CD4-positive, alpha-beta memory T cell (primary cell): ENCODE results near the gene KAT2A. TPM values are rescaled to one million over a fixed set of nuclear protein-coding genes. Genes with fewer than 3 reads are reported as not detected.

ENCODE experiments used
- CTCF ChIA-PET: fragments of 350-600 bp; sonication (Branson Sonifier 250); formaldehyde crosslinking; loops from one replicate; lab custom pipeline; 2021; ENCODE audit warnings: inconsistent platforms; ENCODE audit not compliant: partially characterized antibody; lab: Charles Lee
- POLR2A ChIA-PET: fragments of 350-600 bp; sonication (Branson Sonifier 250); formaldehyde crosslinking; loops from one replicate; lab custom pipeline; 2021; ENCODE audit not compliant: partially characterized antibody; lab: Charles Lee
- DNase-seq, 5 donors: peaks; one replicate each; pipeline versions ENCODE4 v3.0.0 to v3.0.0-alpha.2; 2020 to 2022; ENCODE audit warnings: mixed read lengths in 1 of 5
- H3K27ac ChIP-seq: one replicate; pipeline ENCODE4 v1.7.0; 2013; ENCODE audit warnings: low read depth, low read length
- H3K27me3 ChIP-seq: 2 replicates; pipeline ENCODE4 v1.7.0; 2013; ENCODE audit warnings: mild to moderate bottlenecking, low read length, moderate library complexity; ENCODE audit not compliant: insufficient read depth
- H3K36me3 ChIP-seq: 2 replicates; pipeline ENCODE4 v1.7.0; 2013; ENCODE audit warnings: mild to moderate bottlenecking, low read length, moderate library complexity; ENCODE audit not compliant: insufficient read depth
- H3K4me1 ChIP-seq: 2 replicates; pipeline ENCODE4 v1.7.0; 2013; ENCODE audit warnings: mild to moderate bottlenecking, low read length, moderate library complexity; ENCODE audit not compliant: insufficient read depth
- H3K4me3 ChIP-seq, 2 donors: one replicate each; pipeline ENCODE4 v1.7.0; 2013; ENCODE audit warnings: low read length in 2 of 2, mild to moderate bottlenecking in 1 of 2
- H3K9me3 ChIP-seq, 2 donors: one replicate each; pipeline ENCODE4 v1.7.0; 2013; ENCODE audit warnings: low read length in 2 of 2, control low read depth in 1 of 2; ENCODE audit not compliant: control insufficient read depth in 1 of 2
- H3K27ac Mint-ChIP-seq, 7 donors: one replicate each; pipeline ENCODE4 v1.8.0; 2020 to 2021; ENCODE audit warnings: mixed read lengths in 7 of 7, mild to moderate bottlenecking in 6 of 7, inconsistent platforms in 3 of 7, moderate library complexity in 3 of 7
- H3K27me3 Mint-ChIP-seq, 2 donors: one replicate each; pipeline ENCODE4 v1.8.0; 2020 to 2021; ENCODE audit warnings: mixed read lengths in 2 of 2
- H3K36me3 Mint-ChIP-seq, 2 donors: one replicate each; pipeline ENCODE4 v1.8.0; 2020 to 2021; ENCODE audit warnings: mixed read lengths in 2 of 2, inconsistent platforms in 1 of 2, mild to moderate bottlenecking in 1 of 2
- H3K4me1 Mint-ChIP-seq, 4 donors: one replicate each; pipeline ENCODE4 v1.8.0; 2020 to 2021; ENCODE audit warnings: mixed read lengths in 4 of 4, mild to moderate bottlenecking in 1 of 4
- H3K4me3 Mint-ChIP-seq, 8 donors: one replicate each; pipeline ENCODE4 v1.8.0; 2020 to 2021; ENCODE audit warnings: mixed read lengths in 8 of 8, mild to moderate bottlenecking in 7 of 8, moderate library complexity in 6 of 8, inconsistent platforms in 3 of 8
- H3K9me3 Mint-ChIP-seq, 8 donors: one replicate each; pipeline ENCODE4 v1.8.0; 2020 to 2021; ENCODE audit warnings: mixed read lengths in 8 of 8, mild to moderate bottlenecking in 5 of 8, inconsistent platforms in 3 of 8, moderate library complexity in 1 of 8
- intact Hi-C: fragments of 100-400 bp; cut with micrococcal nuclease; formaldehyde crosslinking; loops from one replicate; pipeline ENCODE4 v1.15.1; 2023
- polyA plus RNA-seq, 2 donors: library from polyadenylated mRNA; unstranded; fragments of 300-500 nt; fragmentation: Illumina TruSeq; gene quantifications; one replicate each; pipeline ENCODE4 v1.2.3, GENCODE V29; 2021
- total RNA-seq, 2 experiments: library from RNA; stranded (reverse); gene quantifications; one replicate each; pipeline ENCODE4 v1.2.3, GENCODE V29; 2021

KAT2A gene
- total and polyA plus RNA-seq, 4 experiments from 2014 or later = 5.9 to 39.9 (median 22.9) TPM

GRCh38 chr17:42065201-42065600 lies 56.0 kb downstream of the KAT2A start:
- peak overlapping the region in 1 of 7 donors; percentile 53 for H3K27ac Mint-ChIP-seq
- POLR2A ChIA-PET = interaction anchor here (1.5 kb wide), 1 partner anchor 46 kb away, joined by 4 read pairs; no protein-coding TSS in a partner anchor
- intact Hi-C loops = no loop called here

More at GRCh38 chr17:42065201-42065600, 56.0 kb downstream of the KAT2A start:
- Mint-ChIP-seq H3K27me3 (peaks cover 5 to 9% of the 10 kb centered on the region in 2 donors), H3K9me3 (no peaks in the 10 kb centered on the region), H3K36me3 (no peaks in the 10 kb centered on the region), H3K4me3 (no peak overlapping the region), H3K4me1 (peaks cover 0 to 7% (median 4%) of the 10 kb centered on the region in 4 donors)
- no peak overlapping the region for H3K27ac ChIP-seq
- H3K4me3 ChIP-seq = no peak overlapping the region
- DNase-seq = no peak
- no peaks in the 10 kb centered on the region for H3K27me3 ChIP-seq
- peaks cover 10% of the 10 kb centered on the region for H3K4me1 ChIP-seq
- H3K36me3 ChIP-seq = no peaks in the 10 kb centered on the region
- CTCF ChIA-PET = interaction anchor here (0.8 to 5.3 kb wide), 26 partner anchors 9 to 328 kb away, joined by 3 to 124 read pairs (median 5); partner anchors contain the start of genes DHX58, DNAJC7, GHDC and KAT2A
- H3K9me3 ChIP-seq = no peaks in the 10 kb centered on the region

Other genes starting within 250 kb of the KAT2A start
- gene ACLY, start 202.4 kb downstream of the KAT2A start, total RNA-seq = 10 to 100 TPM; 84.4 to 88.5 TPM
- 10 to 100 TPM; 58.7 to 72.1 TPM for gene ACLY, start 202.4 kb downstream of the KAT2A start, polyA plus RNA-seq
- under 1 TPM in 1 of 2 experiments, not detected in 1; 0.20 TPM for gene ODAD4, start 190.8 kb downstream of the KAT2A start, total RNA-seq
- under 1 TPM in 1 of 2 donors, not detected in 1; 0.11 TPM for gene ODAD4, start 190.8 kb downstream of the KAT2A start, polyA plus RNA-seq
- gene CNP, start 154.6 kb downstream of the KAT2A start, total RNA-seq = 10 to 100 TPM; 31.0 to 36.9 TPM
- gene CNP, start 154.6 kb downstream of the KAT2A start, polyA plus RNA-seq = 10 to 100 TPM; 23.6 to 35.7 TPM
- gene DNAJC7, start 103.9 kb downstream of the KAT2A start, total RNA-seq = 100 to 1,000 TPM; 106 to 112 TPM
- gene DNAJC7, start 103.9 kb downstream of the KAT2A start, polyA plus RNA-seq = 10 to 100 TPM; 45.2 to 67.2 TPM
- gene NKIRAS2, start 101.3 kb downstream of the KAT2A start, total RNA-seq = 10 to 100 TPM; 19.7 TPM
- 10 to 100 TPM; 22.0 to 28.8 TPM for gene NKIRAS2, start 101.3 kb downstream of the KAT2A start, polyA plus RNA-seq
- gene C17orf113, start 70.8 kb downstream of the KAT2A start, total RNA-seq = under 1 TPM; 0.76 to 0.97 TPM
- gene C17orf113, start 70.8 kb downstream of the KAT2A start, polyA plus RNA-seq = under 1 TPM; 0.39 to 0.53 TPM
- gene ZNF385C, start 22.9 kb downstream of the KAT2A start, total RNA-seq = under 1 TPM in 1 of 2 experiments, not detected in 1; 0.36 TPM
- not detected for gene ZNF385C, start 22.9 kb downstream of the KAT2A start, polyA plus RNA-seq
- 10 to 100 TPM; 41.8 to 43.3 TPM for gene DHX58, start 8.7 kb downstream of the KAT2A start, total RNA-seq
- 10 to 100 TPM; 11.9 to 19.3 TPM for gene DHX58, start 8.7 kb downstream of the KAT2A start, polyA plus RNA-seq
- not detected for gene HSPB9, start 1.4 kb upstream of the KAT2A start, total RNA-seq
- gene HSPB9, start 1.4 kb upstream of the KAT2A start, polyA plus RNA-seq = not detected
- gene RAB5C, start 33.6 kb upstream of the KAT2A start, total RNA-seq = 10 to 100 TPM; 77.7 to 80.6 TPM
- 10 to 100 TPM; 63.4 to 73.1 TPM for gene RAB5C, start 33.6 kb upstream of the KAT2A start, polyA plus RNA-seq
- gene KCNH4, start 59.8 kb upstream of the KAT2A start, total RNA-seq = under 1 TPM; 0.09 to 0.11 TPM
- not detected for gene KCNH4, start 59.8 kb upstream of the KAT2A start, polyA plus RNA-seq
- gene HCRT, start 64.1 kb upstream of the KAT2A start, total RNA-seq = not detected
- gene HCRT, start 64.1 kb upstream of the KAT2A start, polyA plus RNA-seq = not detected
- gene GHDC, start 73.1 kb upstream of the KAT2A start, total RNA-seq = 10 to 100 TPM; 23.9 to 25.3 TPM
- 10 to 100 TPM; 12.9 to 17.9 TPM for gene GHDC, start 73.1 kb upstream of the KAT2A start, polyA plus RNA-seq
- gene STAT5B, start 155.0 kb upstream of the KAT2A start, total RNA-seq = 100 to 1,000 TPM; 244 to 261 TPM
- 100 to 1,000 TPM in 1 of 2 donors, 10 to 100 TPM in 1; 91.3 to 146 TPM for gene STAT5B, start 155.0 kb upstream of the KAT2A start, polyA plus RNA-seq
- gene STAT5A, start 167.1 kb upstream of the KAT2A start, total RNA-seq = 100 to 1,000 TPM; 130 to 133 TPM
- 10 to 100 TPM; 66.7 to 94.6 TPM for gene STAT5A, start 167.1 kb upstream of the KAT2A start, polyA plus RNA-seq